ENCODE measurements around the gene OR13C5. TPM values are rescaled to one million over a fixed set of nuclear protein-coding genes. Genes with fewer than 3 reads are reported as not detected.

Gene OR13C5
- total and polyA plus RNA-seq, 2 experiments from 2014 or later = not detected

DNA sequence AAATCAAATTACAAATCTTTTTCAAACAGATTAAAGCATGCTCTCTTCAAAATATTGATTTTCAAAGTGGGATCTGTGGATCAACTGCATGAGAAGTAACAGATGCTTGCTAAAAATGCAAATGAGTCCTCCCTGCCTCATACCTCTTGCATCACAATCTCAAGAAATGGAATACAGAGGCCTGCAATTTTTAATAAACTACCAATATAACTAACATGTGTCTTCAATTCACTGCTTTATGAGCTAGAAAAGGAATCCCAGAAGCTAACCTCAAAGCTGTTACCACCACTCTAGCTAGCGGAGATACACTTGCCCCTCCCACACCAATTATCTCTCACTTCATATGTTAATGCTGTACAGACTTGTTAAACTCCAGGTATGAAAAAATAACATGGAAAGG, 9.6 kb downstream of the OR13C5 start (continued):
- TF ChIP-seq, protein P1, sequence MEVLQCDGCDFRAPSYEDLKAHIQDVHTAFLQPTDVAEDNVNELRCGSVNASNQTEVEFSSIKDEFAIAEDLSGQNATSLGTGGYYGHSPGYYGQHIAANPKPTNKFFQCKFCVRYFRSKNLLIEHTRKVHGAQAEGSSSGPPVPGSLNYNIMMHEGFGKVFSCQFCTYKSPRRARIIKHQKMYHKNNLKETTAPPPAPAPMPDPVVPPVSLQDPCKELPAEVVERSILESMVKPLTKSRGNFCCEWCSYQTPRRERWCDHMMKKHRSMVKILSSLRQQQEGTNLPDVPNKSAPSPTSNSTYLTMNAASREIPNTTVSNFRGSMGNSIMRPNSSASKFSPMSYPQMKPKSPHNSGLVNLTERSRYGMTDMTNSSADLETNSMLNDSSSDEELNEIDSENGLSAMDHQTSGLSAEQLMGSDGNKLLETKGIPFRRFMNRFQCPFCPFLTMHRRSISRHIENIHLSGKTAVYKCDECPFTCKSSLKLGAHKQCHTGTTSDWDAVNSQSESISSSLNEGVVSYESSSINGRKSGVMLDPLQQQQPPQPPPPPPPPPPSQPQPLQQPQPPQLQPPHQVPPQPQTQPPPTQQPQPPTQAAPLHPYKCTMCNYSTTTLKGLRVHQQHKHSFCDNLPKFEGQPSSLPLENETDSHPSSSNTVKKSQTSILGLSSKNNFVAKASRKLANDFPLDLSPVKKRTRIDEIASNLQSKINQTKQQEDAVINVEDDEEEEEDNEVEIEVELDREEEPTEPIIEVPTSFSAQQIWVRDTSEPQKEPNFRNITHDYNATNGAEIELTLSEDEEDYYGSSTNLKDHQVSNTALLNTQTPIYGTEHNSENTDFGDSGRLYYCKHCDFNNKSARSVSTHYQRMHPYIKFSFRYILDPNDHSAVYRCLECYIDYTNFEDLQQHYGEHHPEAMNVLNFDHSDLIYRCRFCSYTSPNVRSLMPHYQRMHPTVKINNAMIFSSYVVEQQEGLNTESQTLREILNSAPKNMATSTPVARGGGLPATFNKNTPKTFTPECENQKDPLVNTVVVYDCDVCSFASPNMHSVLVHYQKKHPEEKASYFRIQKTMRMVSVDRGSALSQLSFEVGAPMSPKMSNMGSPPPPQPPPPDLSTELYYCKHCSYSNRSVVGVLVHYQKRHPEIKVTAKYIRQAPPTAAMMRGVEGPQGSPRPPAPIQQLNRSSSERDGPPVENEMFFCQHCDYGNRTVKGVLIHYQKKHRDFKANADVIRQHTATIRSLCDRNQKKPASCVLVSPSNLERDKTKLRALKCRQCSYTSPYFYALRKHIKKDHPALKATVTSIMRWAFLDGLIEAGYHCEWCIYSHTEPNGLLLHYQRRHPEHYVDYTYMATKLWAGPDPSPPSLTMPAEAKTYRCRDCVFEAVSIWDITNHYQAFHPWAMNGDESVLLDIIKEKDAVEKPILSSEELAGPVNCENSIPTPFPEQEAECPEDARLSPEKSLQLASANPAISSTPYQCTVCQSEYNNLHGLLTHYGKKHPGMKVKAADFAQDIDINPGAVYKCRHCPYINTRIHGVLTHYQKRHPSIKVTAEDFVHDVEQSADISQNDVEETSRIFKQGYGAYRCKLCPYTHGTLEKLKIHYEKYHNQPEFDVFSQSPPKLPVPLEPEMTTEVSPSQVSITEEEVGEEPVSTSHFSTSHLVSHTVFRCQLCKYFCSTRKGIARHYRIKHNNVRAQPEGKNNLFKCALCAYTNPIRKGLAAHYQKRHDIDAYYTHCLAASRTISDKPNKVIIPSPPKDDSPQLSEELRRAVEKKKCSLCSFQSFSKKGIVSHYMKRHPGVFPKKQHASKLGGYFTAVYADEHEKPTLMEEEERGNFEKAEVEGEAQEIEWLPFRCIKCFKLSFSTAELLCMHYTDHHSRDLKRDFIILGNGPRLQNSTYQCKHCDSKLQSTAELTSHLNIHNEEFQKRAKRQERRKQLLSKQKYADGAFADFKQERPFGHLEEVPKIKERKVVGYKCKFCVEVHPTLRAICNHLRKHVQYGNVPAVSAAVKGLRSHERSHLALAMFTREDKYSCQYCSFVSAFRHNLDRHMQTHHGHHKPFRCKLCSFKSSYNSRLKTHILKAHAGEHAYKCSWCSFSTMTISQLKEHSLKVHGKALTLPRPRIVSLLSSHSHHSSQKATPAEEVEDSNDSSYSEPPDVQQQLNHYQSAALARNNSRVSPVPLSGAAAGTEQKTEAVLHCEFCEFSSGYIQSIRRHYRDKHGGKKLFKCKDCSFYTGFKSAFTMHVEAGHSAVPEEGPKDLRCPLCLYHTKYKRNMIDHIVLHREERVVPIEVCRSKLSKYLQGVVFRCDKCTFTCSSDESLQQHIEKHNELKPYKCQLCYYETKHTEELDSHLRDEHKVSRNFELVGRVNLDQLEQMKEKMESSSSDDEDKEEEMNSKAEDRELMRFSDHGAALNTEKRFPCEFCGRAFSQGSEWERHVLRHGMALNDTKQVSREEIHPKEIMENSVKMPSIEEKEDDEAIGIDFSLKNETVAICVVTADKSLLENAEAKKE (CRISPR knock-in tag; IDR thresholded peaks at IDR 0.05) = no peak
- TF ChIP-seq JUNB (IDR thresholded peaks at IDR 0.05; ENCODE audit: unreplicated experiment) = no peak
- TF ChIP-seq POLR2AphosphoS5 (IDR thresholded peaks at IDR 0.05; ENCODE audit: low read depth) = no peak
- TF ChIP-seq, protein P2, sequence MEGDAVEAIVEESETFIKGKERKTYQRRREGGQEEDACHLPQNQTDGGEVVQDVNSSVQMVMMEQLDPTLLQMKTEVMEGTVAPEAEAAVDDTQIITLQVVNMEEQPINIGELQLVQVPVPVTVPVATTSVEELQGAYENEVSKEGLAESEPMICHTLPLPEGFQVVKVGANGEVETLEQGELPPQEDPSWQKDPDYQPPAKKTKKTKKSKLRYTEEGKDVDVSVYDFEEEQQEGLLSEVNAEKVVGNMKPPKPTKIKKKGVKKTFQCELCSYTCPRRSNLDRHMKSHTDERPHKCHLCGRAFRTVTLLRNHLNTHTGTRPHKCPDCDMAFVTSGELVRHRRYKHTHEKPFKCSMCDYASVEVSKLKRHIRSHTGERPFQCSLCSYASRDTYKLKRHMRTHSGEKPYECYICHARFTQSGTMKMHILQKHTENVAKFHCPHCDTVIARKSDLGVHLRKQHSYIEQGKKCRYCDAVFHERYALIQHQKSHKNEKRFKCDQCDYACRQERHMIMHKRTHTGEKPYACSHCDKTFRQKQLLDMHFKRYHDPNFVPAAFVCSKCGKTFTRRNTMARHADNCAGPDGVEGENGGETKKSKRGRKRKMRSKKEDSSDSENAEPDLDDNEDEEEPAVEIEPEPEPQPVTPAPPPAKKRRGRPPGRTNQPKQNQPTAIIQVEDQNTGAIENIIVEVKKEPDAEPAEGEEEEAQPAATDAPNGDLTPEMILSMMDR (conservative IDR thresholded peaks at IDR 0.05; ENCODE audit: low read depth in 2 of 2) = no peak
- no peak for TF ChIP-seq NANOG (IDR thresholded peaks at IDR 0.05; ENCODE audit: borderline replicate concordance)

- 0 out of 2 replicates have a peak, but pooled peaks cover 4% of the 10 kb centered on the region for H3K9me2 ChIP-seq (ENCODE audit: insufficient read depth)
- no peaks in the 10 kb centered on the region for H3K36me3 ChIP-seq (ENCODE audit: insufficient read depth)
- no peak overlapping the region for H3K27ac ChIP-seq (ENCODE audit: low read depth)
- H3K36me3 Mint-ChIP-seq (ENCODE audit: low read depth) = no peaks in the 10 kb centered on the region
- no peak overlapping the region for H2AFZ ChIP-seq
- H3K79me2 ChIP-seq (replicated peaks; ENCODE audit: insufficient read depth) = no peaks in the 10 kb centered on the region
- no peak for ATAC-seq
- no peaks in the 10 kb centered on the region for H4K20me1 ChIP-seq (replicated peaks; ENCODE audit: insufficient read depth)
- no peak overlapping the region for H3K4me2 ChIP-seq
- no peaks in the 10 kb centered on the region for H3K9me3 Mint-ChIP-seq
- no peaks in the 10 kb centered on the region for H3K4me1 ChIP-seq (ENCODE audit: insufficient read depth)
- H3K27me3 Mint-ChIP-seq (ENCODE audit: insufficient read depth, low read depth, poor library complexity) = no peaks in the 10 kb centered on the region
- no peak overlapping the region for H3K4me3 Mint-ChIP-seq
- no peak for TF ChIP-seq JUNB (IDR thresholded peaks at IDR 0.05; ENCODE audit: unreplicated experiment)
- no peak for TF ChIP-seq NANOG (IDR thresholded peaks at IDR 0.05; ENCODE audit: borderline replicate concordance)
- no peak for TF ChIP-seq ZNF114 (CRISPR knock-in tag; IDR thresholded peaks at IDR 0.05)
- no peak for TF ChIP-seq POLR2AphosphoS5 (IDR thresholded peaks at IDR 0.05; ENCODE audit: low read depth)
- no peak for TF ChIP-seq STAT1 (IDR thresholded peaks at IDR 0.05; ENCODE audit: unreplicated experiment)
- no peak for TF ChIP-seq CREB1 (CRISPR knock-in tag; IDR thresholded peaks at IDR 0.05; ENCODE audit: low read depth)
- TF ChIP-seq ZNF331 (CRISPR knock-in tag; IDR thresholded peaks at IDR 0.05; ENCODE audit: low read depth) = no peak
- no peak for TF ChIP-seq EZH2phosphoT487 (IDR thresholded peaks at IDR 0.05; ENCODE audit: unreplicated experiment)
- TF ChIP-seq, protein P3, sequence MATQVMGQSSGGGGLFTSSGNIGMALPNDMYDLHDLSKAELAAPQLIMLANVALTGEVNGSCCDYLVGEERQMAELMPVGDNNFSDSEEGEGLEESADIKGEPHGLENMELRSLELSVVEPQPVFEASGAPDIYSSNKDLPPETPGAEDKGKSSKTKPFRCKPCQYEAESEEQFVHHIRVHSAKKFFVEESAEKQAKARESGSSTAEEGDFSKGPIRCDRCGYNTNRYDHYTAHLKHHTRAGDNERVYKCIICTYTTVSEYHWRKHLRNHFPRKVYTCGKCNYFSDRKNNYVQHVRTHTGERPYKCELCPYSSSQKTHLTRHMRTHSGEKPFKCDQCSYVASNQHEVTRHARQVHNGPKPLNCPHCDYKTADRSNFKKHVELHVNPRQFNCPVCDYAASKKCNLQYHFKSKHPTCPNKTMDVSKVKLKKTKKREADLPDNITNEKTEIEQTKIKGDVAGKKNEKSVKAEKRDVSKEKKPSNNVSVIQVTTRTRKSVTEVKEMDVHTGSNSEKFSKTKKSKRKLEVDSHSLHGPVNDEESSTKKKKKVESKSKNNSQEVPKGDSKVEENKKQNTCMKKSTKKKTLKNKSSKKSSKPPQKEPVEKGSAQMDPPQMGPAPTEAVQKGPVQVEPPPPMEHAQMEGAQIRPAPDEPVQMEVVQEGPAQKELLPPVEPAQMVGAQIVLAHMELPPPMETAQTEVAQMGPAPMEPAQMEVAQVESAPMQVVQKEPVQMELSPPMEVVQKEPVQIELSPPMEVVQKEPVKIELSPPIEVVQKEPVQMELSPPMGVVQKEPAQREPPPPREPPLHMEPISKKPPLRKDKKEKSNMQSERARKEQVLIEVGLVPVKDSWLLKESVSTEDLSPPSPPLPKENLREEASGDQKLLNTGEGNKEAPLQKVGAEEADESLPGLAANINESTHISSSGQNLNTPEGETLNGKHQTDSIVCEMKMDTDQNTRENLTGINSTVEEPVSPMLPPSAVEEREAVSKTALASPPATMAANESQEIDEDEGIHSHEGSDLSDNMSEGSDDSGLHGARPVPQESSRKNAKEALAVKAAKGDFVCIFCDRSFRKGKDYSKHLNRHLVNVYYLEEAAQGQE (IDR thresholded peaks at IDR 0.05; ENCODE audit: unreplicated experiment) = no peak
- no peaks in the 10 kb centered on the region for H3K27me3 ChIP-seq (ENCODE audit: insufficient read depth)
- H3K4me1 Mint-ChIP-seq = no peaks in the 10 kb centered on the region
- no peaks in the 10 kb centered on the region for H3F3A ChIP-seq (replicated peaks; ENCODE audit: low read depth)
- no peak overlapping the region for H3K27ac Mint-ChIP-seq
- DNase-seq (ENCODE audit: low spot score) = no peak
- H3K4me3 ChIP-seq = no peak overlapping the region
Measured at GRCh38 chr9:104586496-104587180, 12.6 kb downstream of the OR13C5 start.

All from GM23338 (cell line).